IPS DF 6.9 (cell line): ENCODE measurements around the gene CSNK1G1.

Experiments used
- DNase-seq: peaks from one replicate; pipeline ENCODE4 v3.0.0-alpha.2; 2013; ENCODE audit warnings: low read depth, low spot score
- H3K27ac ChIP-seq: one replicate; pipeline ENCODE4 v1.5.1; 2013; ENCODE audit warnings: low read length, control low read depth
- H3K27me3 ChIP-seq: 2 replicates; pipeline ENCODE4 v1.6.1; 2013; ENCODE audit warnings: mild to moderate bottlenecking, low read length; ENCODE audit not compliant: control insufficient read depth, insufficient read depth
- H3K36me3 ChIP-seq: 2 replicates; pipeline ENCODE4 v1.6.1; 2013; ENCODE audit warnings: low read length; ENCODE audit not compliant: control insufficient read depth, insufficient read depth
- H3K4me1 ChIP-seq: 2 replicates; pipeline ENCODE4 v1.6.1; 2013; ENCODE audit warnings: low read length; ENCODE audit not compliant: control insufficient read depth, insufficient read depth
- H3K4me3 ChIP-seq: 2 replicates; pipeline ENCODE4 v1.5.1; 2013; ENCODE audit warnings: mild to moderate bottlenecking, low read length
- H3K9me3 ChIP-seq: 2 replicates; pipeline ENCODE4 v1.6.1; 2013; ENCODE audit warnings: low read length, inconsistent platforms; ENCODE audit not compliant: control insufficient read depth, insufficient read depth
- WGBS: extraction: QIAGEN DNeasy Blood & Tissue Kit; methylation state at CpG from one replicate; pipeline ENCODE4 v1.1.7; 2013; ENCODE audit warnings: mixed read lengths, missing lambda C conversion rate; ENCODE audit not compliant: insufficient read length, insufficient coverage; 5-methylcytosine and 5-hydroxymethylcytosine counted together

CSNK1G1 gene

DNA sequence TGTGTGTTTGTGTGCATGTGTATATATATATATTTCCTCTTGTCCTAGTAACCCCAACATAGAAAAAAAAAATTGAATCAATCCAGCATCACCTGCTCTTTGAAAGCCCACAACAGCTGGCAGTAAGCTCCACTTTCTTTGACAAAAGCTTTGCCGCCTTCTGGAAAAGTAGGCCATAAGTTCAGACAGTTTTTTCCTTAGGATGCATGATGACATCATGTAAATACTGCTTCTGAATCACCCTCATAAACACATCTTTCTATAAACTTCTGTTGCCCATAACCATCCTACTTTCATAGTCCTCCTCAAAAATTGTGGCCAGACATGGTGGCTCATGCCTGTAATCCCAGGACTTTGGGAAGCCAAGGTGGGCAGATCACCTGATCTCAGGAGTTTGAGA, 67.4 kb downstream of the CSNK1G1 start:
- H3K27ac ChIP-seq, result no peak overlapping the region
- H3K4me1 ChIP-seq, result no peaks in the 10 kb centered on the region
- no peaks in the 10 kb centered on the region for H3K36me3 ChIP-seq
- H3K9me3 ChIP-seq, result no peaks in the 10 kb centered on the region
- no peak for DNase-seq
- no peaks in the 10 kb centered on the region for H3K27me3 ChIP-seq
- no CpG with 5 or more reads among the region's 1 CpG for WGBS
- H3K4me3 ChIP-seq, result no peak overlapping the region

- Histone ChIP-seq H3K9me3 (no peaks in the 10 kb centered on the region), H3K27ac (no peak overlapping the region), H3K4me1 (no peaks in the 10 kb centered on the region), H3K36me3 (no peaks in the 10 kb centered on the region), H3K27me3 (no peaks in the 10 kb centered on the region), H3K4me3 (no peak overlapping the region)
- no peak for DNase-seq
- WGBS, result no CpG with 5 or more reads among the region's 1 CpG
Measured at GRCh38 chr15:64287953-64288352, 68.0 kb downstream of the CSNK1G1 start.

DNA sequence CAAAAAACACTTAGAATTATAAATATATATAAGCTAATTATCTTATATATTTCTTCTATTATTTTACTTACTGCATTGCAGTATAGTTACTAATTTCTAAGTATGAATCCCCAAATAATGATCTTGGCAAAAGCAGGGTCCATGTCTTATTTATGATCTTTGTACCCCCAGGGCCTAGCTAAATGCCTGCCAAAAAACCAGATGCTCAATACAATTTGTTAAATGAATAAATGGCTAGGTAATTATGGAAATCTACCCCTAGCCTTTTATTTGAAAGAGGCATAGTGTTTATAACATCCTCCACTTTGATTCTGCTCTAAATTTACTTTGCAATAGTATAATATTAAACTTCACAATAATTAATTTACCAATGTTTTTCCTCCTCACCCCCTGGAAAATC, 69.5 kb downstream of the CSNK1G1 start:
- Histone ChIP-seq H3K36me3 (no peaks in the 10 kb centered on the region), H3K4me3 (no peak overlapping the region), H3K27ac (no peak overlapping the region), H3K4me1 (no peaks in the 10 kb centered on the region), H3K9me3 (no peaks in the 10 kb centered on the region), H3K27me3 (no peaks in the 10 kb centered on the region)
- DNase-seq, result no peak

DNA sequence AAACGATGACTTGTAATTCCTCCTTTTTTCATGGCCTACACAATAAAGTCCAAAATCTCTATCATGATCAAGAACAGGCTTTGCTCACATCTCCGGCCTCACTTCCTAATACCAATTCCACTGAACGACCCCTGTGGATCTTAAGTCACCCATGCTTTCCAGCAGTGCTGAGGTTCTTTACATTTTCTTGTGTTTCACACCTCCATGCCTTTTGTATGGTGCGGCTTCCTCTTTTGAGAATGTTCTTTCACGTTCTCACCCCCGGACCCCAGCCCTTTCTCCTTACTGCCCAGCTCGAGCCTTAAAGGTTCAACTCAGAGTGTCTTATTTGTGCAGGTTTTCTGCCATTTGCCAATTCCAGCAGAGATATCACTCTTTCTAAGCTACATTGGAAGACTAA, 70.1 kb downstream of the CSNK1G1 start:
- H3K27me3 ChIP-seq, result no peaks in the 10 kb centered on the region
- H3K4me3 ChIP-seq, result no peak overlapping the region
- no peaks in the 10 kb centered on the region for H3K9me3 ChIP-seq
- H3K27ac ChIP-seq, result no peak overlapping the region
- no CpG with 5 or more reads among the region's 7 CpGs for WGBS
- H3K4me1 ChIP-seq, result no peaks in the 10 kb centered on the region
- no peak for DNase-seq
- no peaks in the 10 kb centered on the region for H3K36me3 ChIP-seq

DNA sequence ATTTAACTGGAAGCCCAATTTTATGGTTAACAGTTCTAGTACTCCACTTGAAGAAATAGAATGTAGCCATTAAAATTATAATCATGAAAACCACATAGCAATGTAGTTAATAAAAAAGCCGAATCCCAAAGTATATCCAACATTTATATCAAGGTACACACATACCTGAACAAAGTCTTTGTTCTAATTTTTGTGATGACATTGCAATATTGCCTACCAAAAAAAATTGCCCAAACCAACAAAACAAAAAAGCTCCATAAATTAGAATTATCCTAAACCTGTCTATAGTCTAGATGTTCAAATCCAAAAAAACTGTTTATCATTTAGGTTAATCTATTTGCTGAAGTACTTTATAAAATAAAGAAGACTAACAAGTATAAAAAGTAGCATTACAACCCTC, 70.8 kb downstream of the CSNK1G1 start:
- DNase-seq, result no peak
- WGBS, result no CpG with 5 or more reads among the region's 1 CpG
- no peaks in the 10 kb centered on the region for H3K36me3 ChIP-seq
- no peak overlapping the region for H3K27ac ChIP-seq
- H3K4me3 ChIP-seq, result no peak overlapping the region
- H3K27me3 ChIP-seq, result no peaks in the 10 kb centered on the region
- no peaks in the 10 kb centered on the region for H3K9me3 ChIP-seq
- H3K4me1 ChIP-seq, result no peaks in the 10 kb centered on the region

GRCh38 chr15:64284042-64284441, 71.9 kb downstream of the CSNK1G1 start:
- Histone ChIP-seq H3K36me3 (no peaks in the 10 kb centered on the region), H3K27ac (no peak overlapping the region), H3K4me3 (no peak overlapping the region), H3K9me3 (no peaks in the 10 kb centered on the region), H3K4me1 (no peaks in the 10 kb centered on the region), H3K27me3 (no peaks in the 10 kb centered on the region)
- no peak for DNase-seq
- WGBS, result no CpG with 5 or more reads among the region's 1 CpG

DNA sequence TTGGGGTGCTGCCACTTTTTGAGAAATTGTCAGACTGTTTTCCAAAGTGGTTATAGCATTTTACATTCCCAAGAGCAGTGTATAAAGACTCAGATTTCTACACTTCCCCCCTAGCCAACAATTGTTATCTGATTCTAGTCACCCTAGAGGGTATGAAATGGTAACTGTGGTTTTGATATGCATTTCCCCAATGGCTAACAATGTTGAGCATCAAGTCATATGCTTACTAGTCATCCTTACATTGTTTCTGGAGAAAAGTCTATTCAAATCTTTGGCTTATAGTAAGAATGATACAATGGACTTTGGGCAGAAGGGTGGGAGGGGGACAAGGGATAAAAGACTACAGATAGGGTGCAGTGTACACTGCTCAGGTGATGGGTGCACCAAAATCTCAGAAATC, 73.3 kb downstream of the CSNK1G1 start:
- DNase-seq, result no peak
- H3K4me1 ChIP-seq, result no peaks in the 10 kb centered on the region
- no peaks in the 10 kb centered on the region for H3K27me3 ChIP-seq
- no peaks in the 10 kb centered on the region for H3K36me3 ChIP-seq
- no peaks in the 10 kb centered on the region for H3K9me3 ChIP-seq
- no peak overlapping the region for H3K4me3 ChIP-seq
- no peak overlapping the region for H3K27ac ChIP-seq

- Histone ChIP-seq H3K27me3 (no peaks in the 10 kb centered on the region), H3K9me3 (no peaks in the 10 kb centered on the region), H3K36me3 (no peaks in the 10 kb centered on the region), H3K27ac (no peak overlapping the region), H3K4me3 (no peak overlapping the region), H3K4me1 (no peaks in the 10 kb centered on the region)
- DNase-seq, result no peak
- WGBS, result no CpG with 5 or more reads among the region's 4 CpGs
Measured at GRCh38 chr15:64279131-64279530, 76.8 kb downstream of the CSNK1G1 start.

GRCh38 chr15:64275934-64276333, 80.0 kb downstream of the CSNK1G1 start:
- Histone ChIP-seq H3K9me3 (no peaks in the 10 kb centered on the region), H3K4me1 (no peaks in the 10 kb centered on the region), H3K4me3 (no peak overlapping the region), H3K27me3 (no peaks in the 10 kb centered on the region), H3K27ac (no peak overlapping the region), H3K36me3 (no peaks in the 10 kb centered on the region)
- DNase-seq, result no peak
- WGBS, result no CpG with 5 or more reads among the region's 1 CpG

DNA sequence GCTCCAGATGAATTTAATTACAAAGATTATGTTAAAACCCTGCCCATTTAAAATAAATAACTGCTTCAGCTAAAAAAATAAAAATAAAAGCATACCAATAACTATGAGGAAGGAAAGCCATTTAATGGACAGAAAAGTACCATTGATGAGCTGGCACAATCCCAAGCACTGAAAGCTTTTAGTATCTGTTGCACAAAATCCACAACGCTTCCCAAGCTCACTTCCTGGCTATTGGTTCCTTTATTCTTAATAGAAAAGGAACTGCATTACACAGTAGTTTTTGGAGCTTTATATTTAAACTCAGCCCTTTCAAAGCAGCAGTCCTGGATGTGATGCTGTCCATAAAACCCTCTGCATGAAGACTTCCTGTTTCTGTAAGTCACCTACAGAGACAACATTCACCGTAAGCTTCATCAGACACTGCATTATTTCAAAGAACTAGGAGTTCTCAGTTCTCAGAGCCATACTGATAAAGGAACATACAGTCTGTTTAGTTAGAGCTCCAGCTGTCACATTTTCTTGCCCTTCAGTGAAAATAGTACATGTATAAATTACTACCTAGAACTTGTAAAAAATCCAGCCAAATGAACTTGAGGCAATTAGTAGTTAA, 81.5 kb downstream of the CSNK1G1 start:
- H3K9me3 ChIP-seq, result no peaks in the 10 kb centered on the region
- H3K4me3 ChIP-seq, result no peak overlapping the region
- no peaks in the 10 kb centered on the region for H3K36me3 ChIP-seq
- no peaks in the 10 kb centered on the region for H3K27me3 ChIP-seq
- H3K4me1 ChIP-seq, result no peaks in the 10 kb centered on the region
- no CpG with 5 or more reads among the region's 2 CpGs for WGBS
- H3K27ac ChIP-seq, result no peak overlapping the region
- no peak for DNase-seq

GRCh38 chr15:64267331-64267973, 88.5 kb downstream of the CSNK1G1 start:
- WGBS, result no CpG with 5 or more reads among the region's 1 CpG

More at GRCh38 chr15:64267331-64267973, 88.5 kb downstream of the CSNK1G1 start:
- Histone ChIP-seq H3K4me1 (no peaks in the 10 kb centered on the region), H3K9me3 (no peaks in the 10 kb centered on the region), H3K36me3 (no peaks in the 10 kb centered on the region), H3K4me3 (no peak overlapping the region), H3K27ac (no peak overlapping the region), H3K27me3 (no peaks in the 10 kb centered on the region)
- DNase-seq, result no peak
